Adrenal gland (tissue), 12 donors: ENCODE results near the gene CAV2. TPM values are rescaled to one million over a fixed set of nuclear protein-coding genes. Genes with fewer than 3 reads are reported as not detected.

Experiments used
- DNase-seq, 7 donors: peaks; one replicate each; pipeline ENCODE4 v3.0.0-alpha.2; 2019 to 2020
- H3K27ac ChIP-seq, 5 donors: fragments of 200-600 bp; sonication (generic) in 4 of 5; 1 replicate in 3 of 5; 2 replicates in 2 of 5; pipeline versions ENCODE4 v1.5.1 to v1.8.0; 2016 to 2020; ENCODE audit warnings: mild to moderate bottlenecking in 1 of 5
- H3K27me3 ChIP-seq: fragments of 200-600 bp; 2 replicates; pipeline ENCODE4 v1.8.0; 2021
- H3K36me3 ChIP-seq, 2 donors: fragments of 200-600 bp; replicated peaks in 1 of 2; 1 replicate in 1 of 2; 2 replicates in 1 of 2; pipeline versions ENCODE4 v1.5.1 to v1.8.0; 2018 to 2022
- H3K4me1 ChIP-seq, 2 donors: fragments of 200-600 bp; replicated peaks in 1 of 2; 1 replicate in 1 of 2; 2 replicates in 1 of 2; pipeline versions ENCODE4 v1.5.1 to v1.8.0; 2018 to 2021
- H3K4me3 ChIP-seq, 4 donors: fragments of 200-600 bp; sonication (generic) in 3 of 4; one replicate each; pipeline ENCODE4 v1.5.1; 2016 to 2018
- H3K9me3 ChIP-seq, 3 donors: fragments of 200-600 bp; sonication (generic) in 1 of 3; replicated peaks in 1 of 3; 1 replicate in 2 of 3; 2 replicates in 1 of 3; pipeline versions ENCODE4 v1.5.1 to v1.8.0; 2016 to 2021
- POLR2A ChIP-seq, 2 donors: fragments of 450-650 bp; IDR thresholded peaks; one replicate each; pipeline ENCODE4 v1.6.1; 2017; ENCODE audit warnings: antibody characterized with exemption in 2 of 2, mild to moderate bottlenecking in 2 of 2, moderate library complexity in 1 of 2
- WGBS, 4 donors: extraction: QIAGEN DNeasy Blood & Tissue Kit in 2 of 4; methylation state at CpG; one replicate each; pipeline versions ENCODE4 v1.1.5 to v1.1.7; 2013 to 2017; 5-methylcytosine and 5-hydroxymethylcytosine counted together
- intact Hi-C, 2 donors: fragments of 100-400 bp; cut with DNase I; formaldehyde crosslinking; loops; one replicate each; pipeline versions ENCODE4 v1.14.1 to v1.15.0; 2022 to 2023
- polyA plus RNA-seq, 3 donors: library from polyadenylated mRNA; stranded (reverse); fragments of 200-250 nt in 2 of 3; fragments of 350-450 nt in 1 of 3; fragmentation: Illumina TruSeq in 1 of 3; extraction: RNeasy Lipid Tissue Mini Kit (QIAGEN cat#74804) in 1 of 3; gene quantifications; one replicate each; pipeline ENCODE4 v1.2.3, GENCODE V29; 2013 to 2014
- total RNA-seq, 9 donors: library from RNA; depleted of rRNA in 4 of 9; stranded (reverse); fragments of >200 nt in 4 of 9; fragments of 120-200 nt in 1 of 9; fragmentation: NEBNext Ultra II Directional in 1 of 9; extraction: Animal tissue kit (Norgen Biotek cat#: 25700) in 1 of 9; gene quantifications; one replicate each; pipeline versions ENCODE4 v1.1.0 to v1.2.4, GENCODE V29; 2013 to 2023
- TF ChIP-seq, protein P1 (sequence below), 6 experiments: fragments of 450-650 bp in 4 of 6; fragments of 200-600 bp in 2 of 6; sonication (generic) in 1 of 6; IDR thresholded peaks; 1 replicate in 5 of 6; 2 replicates in 1 of 6; pipeline versions ENCODE4 v1.5.1 to v1.8.0; 2016 to 2021; ENCODE audit warnings: antibody characterized with exemption in 6 of 6, mild to moderate bottlenecking in 2 of 6, moderate library complexity in 1 of 6
- donor health status: healthy with polysubstance abuse.
- donor health status: Bipolar disorder and iron deficiency.
- donor health status: DM: yes; HTN: yes; CAD: no.
- donor health status: DM: no; HTN: no; CAD: no.
- donor health status: DM: no; HTN: no; CAD: no.
- donor health status: DM: yes; HTN: yes; CAD: no.

The CAV2 gene
- total and polyA plus RNA-seq, 12 donors = 9.8 to 40.2 (median 16.1) TPM

DNA sequence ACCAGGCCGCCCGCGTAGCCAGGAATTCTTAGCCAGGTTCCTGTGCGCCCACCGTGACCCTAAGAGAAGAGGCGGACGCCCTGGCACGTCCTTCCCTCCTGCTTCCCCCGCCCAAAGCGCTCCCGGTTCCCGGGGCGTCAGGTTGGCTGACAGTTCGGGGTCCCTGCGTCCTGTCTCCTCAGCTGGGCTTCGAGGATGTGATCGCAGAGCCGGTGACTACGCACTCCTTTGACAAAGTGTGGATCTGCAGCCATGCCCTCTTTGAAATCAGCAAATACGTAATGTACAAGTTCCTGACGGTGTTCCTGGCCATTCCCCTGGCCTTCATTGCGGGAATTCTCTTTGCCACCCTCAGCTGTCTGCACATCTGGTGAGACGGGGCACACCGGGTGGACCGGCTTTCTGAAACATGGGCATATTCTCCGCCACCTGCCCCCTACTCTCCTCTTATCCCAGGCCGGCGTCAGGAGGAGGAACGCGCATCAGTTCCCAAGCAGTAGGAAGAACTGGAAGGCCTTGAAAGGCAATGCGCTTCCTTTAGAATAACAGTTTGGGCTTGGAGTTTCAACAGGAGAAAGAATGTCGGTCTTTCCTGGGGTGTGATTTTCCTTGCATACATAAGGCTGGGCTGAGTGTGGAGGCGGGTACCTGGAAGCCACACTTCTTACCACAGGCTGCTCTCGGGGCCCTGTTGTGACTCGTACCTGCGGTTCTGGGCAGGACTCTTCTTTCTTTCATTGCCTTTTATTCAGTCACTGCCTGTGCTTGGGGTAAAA, 728 bp downstream of the CAV2 start:
- peak overlapping the region in 2 of 4 donors; percentile 46 to 76 for H3K4me3 ChIP-seq
- intact Hi-C loops = no loop called here
- DNase-seq = peak in 6 of 7 donors; percentile 9 to 50 (median 18)
- no peaks in the 10 kb centered on the region for H3K36me3 ChIP-seq
- H3K9me3 ChIP-seq = no peaks in the 10 kb centered on the region
- H3K27me3 ChIP-seq = no peaks in the 10 kb centered on the region
- H3K4me1 ChIP-seq = peaks cover 0 to 3% of the 10 kb centered on the region in 2 donors
- peak in 1 of 2 donors; percentile 8 for TF ChIP-seq POLR2A (IDR thresholded peaks at IDR 0.05)
- TF ChIP-seq, protein P1, sequence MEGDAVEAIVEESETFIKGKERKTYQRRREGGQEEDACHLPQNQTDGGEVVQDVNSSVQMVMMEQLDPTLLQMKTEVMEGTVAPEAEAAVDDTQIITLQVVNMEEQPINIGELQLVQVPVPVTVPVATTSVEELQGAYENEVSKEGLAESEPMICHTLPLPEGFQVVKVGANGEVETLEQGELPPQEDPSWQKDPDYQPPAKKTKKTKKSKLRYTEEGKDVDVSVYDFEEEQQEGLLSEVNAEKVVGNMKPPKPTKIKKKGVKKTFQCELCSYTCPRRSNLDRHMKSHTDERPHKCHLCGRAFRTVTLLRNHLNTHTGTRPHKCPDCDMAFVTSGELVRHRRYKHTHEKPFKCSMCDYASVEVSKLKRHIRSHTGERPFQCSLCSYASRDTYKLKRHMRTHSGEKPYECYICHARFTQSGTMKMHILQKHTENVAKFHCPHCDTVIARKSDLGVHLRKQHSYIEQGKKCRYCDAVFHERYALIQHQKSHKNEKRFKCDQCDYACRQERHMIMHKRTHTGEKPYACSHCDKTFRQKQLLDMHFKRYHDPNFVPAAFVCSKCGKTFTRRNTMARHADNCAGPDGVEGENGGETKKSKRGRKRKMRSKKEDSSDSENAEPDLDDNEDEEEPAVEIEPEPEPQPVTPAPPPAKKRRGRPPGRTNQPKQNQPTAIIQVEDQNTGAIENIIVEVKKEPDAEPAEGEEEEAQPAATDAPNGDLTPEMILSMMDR (IDR thresholded peaks at IDR 0.05) = no peak
- WGBS, 4 donors = 11 to 45% (median 15%) methylated on average over 10 to 36 of the region's 36 CpGs
- H3K27ac ChIP-seq = peak overlapping the region in 3 of 5 donors; percentile 36 to 86 (median 41)

DNA sequence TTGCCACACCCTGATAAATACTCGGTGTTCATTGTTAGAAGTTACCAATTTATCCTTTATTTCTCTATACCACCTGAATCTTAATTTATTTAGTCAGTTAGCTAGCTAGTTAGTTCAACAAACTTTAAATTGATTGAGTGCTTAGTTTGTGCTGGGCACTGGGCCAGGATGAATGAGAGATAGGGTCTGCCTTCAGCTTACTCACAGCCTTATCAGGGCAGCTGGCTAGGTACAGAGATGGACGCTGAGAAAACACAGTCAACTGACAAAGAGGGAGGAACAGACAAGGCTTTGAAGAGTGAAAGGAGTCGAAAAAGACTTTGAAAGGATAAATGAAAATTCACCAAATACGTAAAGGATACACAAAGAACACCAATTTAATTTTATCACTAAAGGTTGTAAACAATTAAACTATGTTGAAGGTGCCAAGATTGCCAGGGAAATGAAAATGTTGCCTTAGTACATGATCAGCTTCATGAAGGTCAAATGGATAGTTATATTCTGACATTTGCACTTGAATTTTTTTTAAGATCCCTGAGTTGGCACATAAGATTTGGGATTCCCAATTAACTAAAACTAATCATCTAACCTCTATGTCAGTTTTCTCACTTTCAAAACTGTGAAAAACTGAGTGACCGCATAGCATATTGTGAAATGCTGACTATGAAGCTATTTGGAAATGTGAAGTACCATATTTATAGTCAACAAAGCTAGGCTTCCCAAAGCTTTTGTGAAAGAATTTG, 2.1 kb downstream of the CAV2 start:
- Histone ChIP-seq H3K9me3 (no peaks in the 10 kb centered on the region), H3K27ac (no peak overlapping the region), H3K27me3 (no peaks in the 10 kb centered on the region), H3K4me1 (peaks cover 0 to 3% of the 10 kb centered on the region in 2 donors), H3K4me3 (no peak overlapping the region), H3K36me3 (no peaks in the 10 kb centered on the region)
- WGBS, 4 donors = 71 to 86% (median 75%) methylated on average over 5 of the region's 5 CpGs
- no peak for TF ChIP-seq POLR2A (IDR thresholded peaks at IDR 0.05)
- TF ChIP-seq, protein P1 (IDR thresholded peaks at IDR 0.05) = no peak
- DNase-seq = peak in 3 of 7 donors; percentile 29 to 52 (median 29)
- intact Hi-C loops = no loop called here

DNA sequence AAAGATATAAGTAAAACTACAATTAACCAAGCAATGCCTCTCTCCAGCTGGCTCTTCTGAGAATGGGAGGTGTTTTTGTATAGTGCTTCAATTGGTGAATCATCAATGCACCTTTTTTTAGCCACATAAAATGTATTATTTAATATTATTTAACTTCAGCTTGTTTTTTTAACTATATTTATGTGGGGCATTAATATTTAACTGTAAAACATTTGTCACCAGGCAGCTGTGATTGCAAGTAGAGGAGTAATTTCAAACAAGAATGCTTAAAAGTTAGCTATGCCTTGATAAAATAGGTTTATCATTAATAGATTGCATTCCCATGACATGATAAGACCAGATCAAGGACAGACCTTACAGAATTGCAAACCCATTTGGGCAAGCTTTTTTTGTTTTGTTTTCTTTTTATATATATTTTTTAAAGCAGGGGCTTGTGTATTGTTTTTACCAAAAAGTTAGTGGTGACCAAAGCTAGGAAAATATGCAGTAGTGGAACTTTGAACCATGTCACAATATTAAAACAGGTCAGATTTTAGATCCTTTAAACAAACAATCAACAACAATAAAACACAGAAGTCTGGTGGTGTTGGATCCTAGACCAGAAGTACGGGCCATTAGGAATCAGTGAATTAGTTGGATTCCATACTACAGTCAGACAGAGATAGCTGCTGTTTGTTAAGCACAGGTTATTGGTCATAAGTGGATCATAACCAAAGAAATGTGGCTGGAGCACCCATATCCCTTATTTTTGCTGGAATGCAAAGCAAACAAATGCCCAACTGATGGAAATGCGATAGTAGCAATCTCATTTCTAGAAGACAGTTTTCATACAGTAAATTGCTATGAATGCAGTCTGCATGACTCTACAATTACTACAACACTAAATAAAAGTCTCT, 2.9 kb downstream of the CAV2 start:
- WGBS, 4 donors = 94 to 100% (median 96%) methylated on average over 2 of the region's 2 CpGs
- intact Hi-C loops = no loop called here
- Histone ChIP-seq H3K27me3 (no peaks in the 10 kb centered on the region), H3K9me3 (no peaks in the 10 kb centered on the region), H3K4me3 (no peak overlapping the region), H3K4me1 (peaks cover 0 to 3% of the 10 kb centered on the region in 2 donors), H3K27ac (no peak overlapping the region), H3K36me3 (no peaks in the 10 kb centered on the region)
- no peak for DNase-seq
- no peak for TF ChIP-seq POLR2A (IDR thresholded peaks at IDR 0.05)
- TF ChIP-seq, protein P1 (IDR thresholded peaks at IDR 0.05) = no peak

DNA sequence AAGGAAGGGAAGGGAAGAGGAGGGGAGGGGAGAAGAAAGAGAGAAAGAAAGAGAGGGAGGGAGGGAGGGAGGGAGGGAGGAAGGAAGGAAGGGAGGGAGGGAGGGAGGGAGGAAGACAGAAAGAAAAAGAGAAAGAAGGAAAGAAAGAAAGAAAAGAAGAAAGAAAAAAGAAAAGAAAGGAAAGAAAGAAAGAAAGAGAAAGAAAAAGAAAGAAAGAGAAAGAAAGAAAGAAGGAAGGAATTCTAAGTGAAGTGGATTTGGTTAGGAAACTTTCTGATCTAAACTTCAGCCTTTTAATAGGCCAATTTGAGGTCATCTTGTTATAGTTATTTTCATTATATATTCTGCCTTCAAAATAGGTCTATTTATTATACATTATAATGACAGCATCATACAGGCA, 4.3 kb downstream of the CAV2 start:
- no peaks in the 10 kb centered on the region for H3K9me3 ChIP-seq
- no peak for DNase-seq
- H3K36me3 ChIP-seq = no peaks in the 10 kb centered on the region
- H3K4me3 ChIP-seq = no peak overlapping the region
- peaks cover 0 to 3% of the 10 kb centered on the region in 2 donors for H3K4me1 ChIP-seq
- no peak overlapping the region for H3K27ac ChIP-seq
- intact Hi-C loops = no loop called here
- TF ChIP-seq, protein P1 (IDR thresholded peaks at IDR 0.05) = no peak
- no peak for TF ChIP-seq POLR2A (IDR thresholded peaks at IDR 0.05)
- no peaks in the 10 kb centered on the region for H3K27me3 ChIP-seq
